ENCODE measurements around the gene CHD9NB. TPM values are rescaled to one million over a fixed set of nuclear protein-coding genes. Genes with fewer than 3 reads are reported as not detected.

CHD9NB gene
- total and polyA plus RNA-seq, 9 of the 15 experiments (the other 6 are each of a cell fraction or from before 2014, with no cell fraction given), result 0.06 to 0.10 (median 0.07) TPM; not detected in 6

DNA sequence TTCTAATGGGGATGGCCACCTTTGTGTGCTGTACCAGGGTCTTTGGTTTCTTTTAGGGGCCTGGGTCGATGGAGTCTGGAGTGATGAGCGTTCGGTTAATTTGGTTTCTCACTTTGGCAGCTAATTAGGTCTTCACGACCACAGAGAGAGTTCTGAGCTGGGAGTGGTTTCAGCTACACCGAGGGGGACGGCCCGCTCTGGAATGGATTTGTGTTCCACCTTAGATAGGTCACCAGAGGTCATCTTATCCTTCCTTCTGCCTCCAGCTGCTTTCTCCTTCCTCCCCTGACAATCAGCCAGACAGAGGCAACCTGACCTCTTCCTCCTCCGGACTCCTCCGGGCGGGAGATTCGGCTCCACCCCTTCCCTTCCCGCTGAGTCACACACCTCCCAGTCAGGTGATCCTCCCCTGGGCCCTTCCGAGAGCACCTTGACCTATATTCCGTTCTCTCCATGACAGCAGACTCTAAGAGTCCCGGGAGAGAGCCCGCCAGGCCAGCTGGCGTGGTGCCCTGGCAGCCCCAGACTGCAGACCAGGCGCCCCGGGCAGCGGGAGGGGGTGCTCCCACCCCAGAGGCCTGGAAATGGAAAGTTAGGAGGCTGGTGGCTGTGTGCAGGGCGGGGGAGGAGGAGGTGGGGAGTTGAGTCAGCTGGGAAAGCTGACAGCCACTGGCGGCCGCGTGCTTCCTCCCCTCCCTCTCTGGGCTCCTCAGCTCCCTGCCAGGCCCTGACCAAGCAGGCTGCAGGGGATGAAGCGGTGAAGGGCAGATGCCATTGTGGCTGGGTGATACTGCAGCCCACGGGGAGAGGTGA lies 46.8 kb upstream of the CHD9NB start (continued):
- no peak for TF ChIP-seq HDAC8 (tag; IDR thresholded peaks at IDR 0.05)
- TF ChIP-seq RERE (CRISPR knock-in tag; IDR thresholded peaks at IDR 0.05; ENCODE audit: borderline replicate concordance), result no peak
- no peak; the same call in 1 of the 2 replicates for TF ChIP-seq NFRKB (IDR thresholded peaks at IDR 0.05; ENCODE audit: low read depth)
- TF ChIP-seq, protein P1, sequence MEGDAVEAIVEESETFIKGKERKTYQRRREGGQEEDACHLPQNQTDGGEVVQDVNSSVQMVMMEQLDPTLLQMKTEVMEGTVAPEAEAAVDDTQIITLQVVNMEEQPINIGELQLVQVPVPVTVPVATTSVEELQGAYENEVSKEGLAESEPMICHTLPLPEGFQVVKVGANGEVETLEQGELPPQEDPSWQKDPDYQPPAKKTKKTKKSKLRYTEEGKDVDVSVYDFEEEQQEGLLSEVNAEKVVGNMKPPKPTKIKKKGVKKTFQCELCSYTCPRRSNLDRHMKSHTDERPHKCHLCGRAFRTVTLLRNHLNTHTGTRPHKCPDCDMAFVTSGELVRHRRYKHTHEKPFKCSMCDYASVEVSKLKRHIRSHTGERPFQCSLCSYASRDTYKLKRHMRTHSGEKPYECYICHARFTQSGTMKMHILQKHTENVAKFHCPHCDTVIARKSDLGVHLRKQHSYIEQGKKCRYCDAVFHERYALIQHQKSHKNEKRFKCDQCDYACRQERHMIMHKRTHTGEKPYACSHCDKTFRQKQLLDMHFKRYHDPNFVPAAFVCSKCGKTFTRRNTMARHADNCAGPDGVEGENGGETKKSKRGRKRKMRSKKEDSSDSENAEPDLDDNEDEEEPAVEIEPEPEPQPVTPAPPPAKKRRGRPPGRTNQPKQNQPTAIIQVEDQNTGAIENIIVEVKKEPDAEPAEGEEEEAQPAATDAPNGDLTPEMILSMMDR (IDR thresholded peaks at IDR 0.05 in 2 of 3, conservative IDR thresholded peaks at IDR 0.05 in 1 of 3; ENCODE audit: insufficient read depth in 2 of 3, low read depth in 1 of 3, low read length in 3 of 3), result no peak
- no peak for TF ChIP-seq ADNP (tag; IDR thresholded peaks at IDR 0.05)
- TF ChIP-seq SLC30A9 (CRISPR knock-in tag; IDR thresholded peaks at IDR 0.05), result no peak
- TF ChIP-seq TRIM25 (IDR thresholded peaks at IDR 0.05; ENCODE audit: borderline replicate concordance), result no peak
- no peak for TF ChIP-seq ZKSCAN1 (IDR thresholded peaks at IDR 0.05; ENCODE audit: low read depth, low read length)
- no peak for TF ChIP-seq ETS2 (tag; IDR thresholded peaks at IDR 0.05; ENCODE audit: borderline replicate concordance, poor library complexity, severe bottlenecking)
- TF ChIP-seq ZSCAN32 (CRISPR knock-in tag; IDR thresholded peaks at IDR 0.05), result no peak
- no peak for TF ChIP-seq ZNF24 (IDR thresholded peaks at IDR 0.05)
- no peak; the same call in 1 of the 2 replicates for TF ChIP-seq POLR2AphosphoS5 (IDR thresholded peaks at IDR 0.05; ENCODE audit: control insufficient read depth, insufficient read depth, low read depth, low read length)
- no peak for TF ChIP-seq HMG20B (CRISPR knock-in tag; IDR thresholded peaks at IDR 0.05)
- no peak for TF ChIP-seq ZNF143 (CRISPR knock-in tag; IDR thresholded peaks at IDR 0.05)

Measured in K562 (cell line).